Lower leg skin (tissue), 3 donors: Measurements from ENCODE around the gene SIVA1.

ENCODE experiments used
- POLR2A ChIP-seq, 2 donors: fragments of 450-650 bp; IDR thresholded peaks; one replicate each; pipeline ENCODE4 v1.6.1; 2016 to 2017; ENCODE audit warnings: antibody characterized with exemption in 2 of 2, mild to moderate bottlenecking in 1 of 2, moderate library complexity in 1 of 2
- TF ChIP-seq, protein P1 (sequence below), 3 donors: fragments of 450-650 bp; IDR thresholded peaks; one replicate each; pipeline ENCODE4 v1.5.1; 2016; ENCODE audit warnings: antibody characterized with exemption in 3 of 3, mild to moderate bottlenecking in 3 of 3, moderate library complexity in 2 of 3

DNA sequence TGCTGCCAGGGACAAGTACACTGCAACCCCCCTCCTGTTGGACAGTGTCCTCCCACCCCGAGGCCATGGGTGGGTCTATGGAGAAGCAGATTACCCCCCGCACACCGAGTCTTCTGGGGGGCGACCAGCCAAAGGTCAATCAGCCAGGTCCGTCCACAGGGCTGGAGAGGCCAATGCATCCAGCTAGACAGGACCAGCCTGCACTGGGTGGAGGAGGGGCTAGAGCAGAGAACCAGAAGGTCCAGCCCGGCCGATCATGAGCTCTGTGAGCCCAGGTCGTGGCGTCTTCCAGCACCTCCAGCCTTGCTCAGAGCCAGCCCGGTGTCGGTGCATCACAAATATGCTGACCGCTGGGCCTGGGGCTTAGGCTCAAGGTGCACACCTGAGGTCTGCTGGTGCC, 37.1 kb upstream of the SIVA1 start:
- TF ChIP-seq, protein P1, sequence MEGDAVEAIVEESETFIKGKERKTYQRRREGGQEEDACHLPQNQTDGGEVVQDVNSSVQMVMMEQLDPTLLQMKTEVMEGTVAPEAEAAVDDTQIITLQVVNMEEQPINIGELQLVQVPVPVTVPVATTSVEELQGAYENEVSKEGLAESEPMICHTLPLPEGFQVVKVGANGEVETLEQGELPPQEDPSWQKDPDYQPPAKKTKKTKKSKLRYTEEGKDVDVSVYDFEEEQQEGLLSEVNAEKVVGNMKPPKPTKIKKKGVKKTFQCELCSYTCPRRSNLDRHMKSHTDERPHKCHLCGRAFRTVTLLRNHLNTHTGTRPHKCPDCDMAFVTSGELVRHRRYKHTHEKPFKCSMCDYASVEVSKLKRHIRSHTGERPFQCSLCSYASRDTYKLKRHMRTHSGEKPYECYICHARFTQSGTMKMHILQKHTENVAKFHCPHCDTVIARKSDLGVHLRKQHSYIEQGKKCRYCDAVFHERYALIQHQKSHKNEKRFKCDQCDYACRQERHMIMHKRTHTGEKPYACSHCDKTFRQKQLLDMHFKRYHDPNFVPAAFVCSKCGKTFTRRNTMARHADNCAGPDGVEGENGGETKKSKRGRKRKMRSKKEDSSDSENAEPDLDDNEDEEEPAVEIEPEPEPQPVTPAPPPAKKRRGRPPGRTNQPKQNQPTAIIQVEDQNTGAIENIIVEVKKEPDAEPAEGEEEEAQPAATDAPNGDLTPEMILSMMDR (IDR thresholded peaks at IDR 0.05): no peak
- TF ChIP-seq POLR2A (IDR thresholded peaks at IDR 0.05): no peak
